GM21737 (cell line): Measurements from ENCODE around the gene ILRUN.
"Not testable (repeated sequence)": the region's sequence is repeated elsewhere in the genome, so short reads cannot be mapped to it uniquely, and the experiment has no call there.

Experiments used
- ATAC-seq: cut with Tn5 transposase; IDR thresholded peaks from one replicate; pipeline ENCODE4 v1.9.1; 2021; ENCODE audit warnings: mild to moderate bottlenecking, moderate library complexity; ENCODE audit not compliant: unreplicated experiment

ILRUN gene

GRCh38 chr6:34696739-34697543, at the start of gene ILRUN:
Gene ILRUN, minus strand, starts transcription at chr6:34696767. Its CDS starts 164 bp downstream, at chr6:34696603.
- peak; percentile 73 for ATAC-seq

- ATAC-seq, result no peak
These were observed 48.9 kb upstream of the ILRUN start for GRCh38 chr6:34745277-34746103.

- ATAC-seq, result not testable (repeated sequence)
These were observed 47.7 kb upstream of the ILRUN start for GRCh38 chr6:34744294-34744647.

DNA sequence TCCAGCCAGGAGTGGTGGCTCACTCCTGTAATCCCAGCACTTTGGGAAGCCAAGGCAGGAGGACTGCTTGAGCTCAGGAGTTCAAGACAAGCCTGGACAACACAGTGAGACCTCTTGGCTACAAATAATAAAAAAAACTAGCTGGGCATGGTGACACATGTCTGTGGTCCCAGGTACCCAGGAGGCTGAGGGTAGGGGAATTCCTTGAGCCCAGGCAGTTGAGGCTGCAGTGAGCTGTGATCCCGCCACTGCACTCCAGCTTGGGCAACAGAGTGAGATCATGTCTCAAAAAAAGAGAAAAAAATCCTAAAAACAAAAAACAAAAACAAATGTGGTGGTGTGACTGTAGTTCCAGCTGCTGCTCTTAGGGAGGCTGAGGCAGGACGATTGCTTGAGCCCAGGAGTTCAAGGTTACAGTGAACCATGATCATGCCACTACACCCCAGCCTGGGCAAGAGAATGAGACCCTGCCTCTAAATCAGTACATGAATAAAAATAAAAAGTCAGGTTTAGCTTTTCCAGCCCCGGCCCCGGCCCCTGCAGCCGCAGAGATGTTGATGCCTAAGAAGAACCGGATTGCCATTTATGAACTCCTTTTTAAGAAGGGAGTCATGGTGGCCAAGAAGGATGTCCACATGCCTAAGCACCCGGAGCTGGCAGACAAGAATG, 47.2 kb upstream of the ILRUN start:
- no peak for ATAC-seq

DNA sequence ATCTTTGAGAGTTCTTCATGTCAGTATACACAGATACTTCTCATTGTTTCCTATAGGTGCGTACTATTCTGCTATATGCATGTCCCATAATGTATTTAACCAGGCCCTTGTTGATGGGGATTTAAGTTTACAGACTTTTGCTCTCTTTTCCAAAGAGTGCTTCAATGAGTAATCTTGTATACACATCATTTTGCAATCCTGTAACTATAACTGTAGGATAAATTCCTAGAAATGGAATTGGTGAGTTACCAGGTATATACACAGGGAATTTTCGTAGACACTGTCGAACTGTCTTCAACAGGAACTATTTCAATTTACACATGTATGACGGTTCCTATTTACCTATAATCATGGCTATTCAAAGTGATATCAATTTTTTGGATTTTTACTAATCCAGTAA, 45.5 kb upstream of the ILRUN start:
- ATAC-seq, result no peak

DNA sequence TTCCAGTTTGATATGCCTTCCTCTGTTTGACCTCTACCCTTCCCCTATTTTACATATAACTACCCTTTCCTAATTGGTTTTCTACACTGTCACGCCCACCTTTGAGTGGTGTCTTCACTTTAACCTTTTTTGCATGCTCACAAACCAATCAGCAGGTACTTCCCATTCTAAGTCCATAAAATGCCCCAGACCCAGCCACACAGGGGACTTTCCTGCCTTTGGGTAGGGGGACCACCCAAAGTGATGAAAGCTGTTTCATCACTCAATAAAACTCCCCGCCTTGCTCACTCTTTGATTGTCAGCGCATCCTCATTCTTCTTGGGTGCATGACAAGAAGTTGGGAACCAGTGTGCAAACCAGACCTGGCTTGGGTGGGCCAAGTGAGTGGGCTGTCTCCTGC, 40.3 kb upstream of the ILRUN start:
- ATAC-seq, result no peak

- ATAC-seq, result no peak
These were observed 35.0 kb upstream of the ILRUN start for GRCh38 chr6:34731393-34732060.

DNA sequence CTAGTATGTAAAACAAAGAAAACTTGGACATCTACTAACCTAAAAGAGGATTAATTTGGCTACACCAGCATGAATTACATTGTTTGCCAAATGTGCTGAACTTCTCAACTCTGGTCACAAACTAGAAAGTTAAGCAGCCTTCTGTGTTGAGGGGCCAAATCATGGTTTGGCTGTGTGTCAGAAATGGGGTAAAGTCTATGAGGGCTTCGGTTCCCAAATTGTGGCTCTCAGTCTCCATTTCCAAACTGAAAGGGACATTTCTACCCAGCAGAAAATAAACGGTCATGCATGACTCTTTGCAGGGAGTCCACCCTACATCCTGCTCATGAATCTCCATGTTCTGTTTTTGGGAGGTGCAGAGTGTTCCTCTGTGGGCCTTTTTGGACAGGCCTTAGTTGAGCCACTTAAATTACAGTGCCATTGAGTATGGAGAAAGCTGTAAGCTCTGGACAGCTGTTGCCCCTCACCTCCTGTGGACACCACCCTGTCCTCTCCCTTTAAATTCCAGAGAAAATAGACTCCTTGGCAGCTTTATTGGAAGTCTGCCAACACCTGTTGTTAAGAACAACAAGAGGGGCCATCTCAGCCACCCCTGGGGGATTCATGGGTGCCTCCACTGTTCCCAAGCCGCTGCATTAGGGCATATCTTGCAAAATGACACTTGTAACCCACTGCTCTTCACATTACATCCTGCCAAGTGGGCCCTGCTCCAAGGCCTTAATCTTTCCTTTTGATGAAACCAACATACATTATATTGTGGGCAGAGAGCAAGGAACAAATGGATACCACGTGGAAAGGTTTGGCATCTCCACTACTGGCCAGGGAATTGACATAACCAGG, 33.3 kb upstream of the ILRUN start:
- no peak for ATAC-seq

DNA sequence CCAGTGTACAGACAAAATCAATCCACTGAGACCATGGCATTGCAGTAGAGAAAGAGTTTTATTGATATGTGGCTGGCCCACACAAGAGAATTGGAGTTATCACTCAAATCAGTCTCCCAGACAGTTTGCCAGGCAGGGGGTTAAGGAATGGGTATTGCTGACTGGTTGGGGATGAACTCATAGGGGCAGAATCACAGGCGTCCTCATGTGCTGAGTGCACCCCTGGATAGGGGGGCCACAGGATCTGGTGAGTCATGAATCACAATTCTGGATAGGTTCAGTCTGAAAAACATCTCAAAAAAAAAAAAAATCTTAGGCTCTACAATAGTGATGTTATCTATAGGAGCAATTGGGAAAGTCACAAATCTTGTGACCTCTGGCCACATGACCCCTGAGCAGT, 29.5 kb upstream of the ILRUN start:
- ATAC-seq, result no peak

- ATAC-seq, result no peak
These were observed 26.6 kb upstream of the ILRUN start for GRCh38 chr6:34723203-34723602.

DNA sequence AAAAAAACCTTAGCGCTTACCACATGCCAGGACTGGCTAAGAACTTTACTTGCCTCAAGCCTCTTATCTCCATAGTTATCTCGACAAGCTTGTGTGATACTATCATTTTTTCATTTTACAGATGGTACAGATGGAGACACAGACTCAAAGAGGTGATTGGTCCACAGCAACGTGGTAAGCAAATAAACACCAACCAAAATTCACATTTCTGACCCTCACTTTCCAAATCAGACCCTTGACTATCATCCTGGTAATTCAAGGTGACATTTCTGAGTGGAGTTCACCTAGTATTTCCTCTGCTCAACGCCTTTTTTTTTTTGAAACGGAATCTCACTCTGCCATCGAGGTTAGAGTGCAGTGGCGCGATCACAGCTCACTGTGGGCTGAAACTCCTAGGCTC, 25.9 kb upstream of the ILRUN start:
- ATAC-seq, result no peak

DNA sequence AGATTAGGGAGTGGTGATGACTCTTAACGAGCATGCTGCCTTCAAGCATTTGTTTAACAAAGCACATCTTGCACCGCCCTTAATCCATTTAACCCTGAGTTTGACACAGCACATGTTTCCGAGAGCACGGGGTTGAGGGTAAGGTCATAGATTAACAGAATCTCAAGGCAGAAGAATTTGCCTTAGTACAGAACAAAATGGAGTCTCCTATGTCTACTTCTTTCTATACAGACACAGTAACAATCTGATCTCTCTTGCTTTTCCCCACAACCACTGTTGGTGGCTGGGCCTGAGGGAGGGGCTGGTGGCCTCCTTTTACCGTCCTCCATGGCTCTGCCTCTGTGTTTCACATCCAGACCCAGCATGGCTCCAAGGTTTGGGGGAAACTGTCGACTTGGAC, 23.6 kb upstream of the ILRUN start:
- not testable (repeated sequence) for ATAC-seq

DNA sequence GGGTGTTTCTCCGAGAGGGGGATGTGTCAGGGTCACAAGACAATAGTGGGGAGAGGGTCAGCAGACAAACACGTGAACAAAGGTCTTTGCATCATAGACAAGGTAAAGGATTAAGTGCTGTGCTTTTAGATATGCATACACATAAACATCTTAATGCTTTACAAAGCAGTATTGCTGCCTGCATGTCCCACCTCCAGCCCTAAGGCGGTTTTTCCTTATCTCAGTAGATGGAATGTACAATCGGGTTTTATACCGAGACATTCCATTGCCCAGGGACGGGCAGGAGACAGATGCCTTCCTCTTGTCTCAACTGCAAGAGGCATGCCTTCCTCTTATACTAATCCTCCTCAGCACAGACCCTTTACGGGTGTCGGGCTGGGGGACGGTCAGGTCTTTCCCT, 23.1 kb upstream of the ILRUN start:
- not testable (repeated sequence) for ATAC-seq

- no peak for ATAC-seq
These were observed 22.4 kb upstream of the ILRUN start for GRCh38 chr6:34718976-34719375.

DNA sequence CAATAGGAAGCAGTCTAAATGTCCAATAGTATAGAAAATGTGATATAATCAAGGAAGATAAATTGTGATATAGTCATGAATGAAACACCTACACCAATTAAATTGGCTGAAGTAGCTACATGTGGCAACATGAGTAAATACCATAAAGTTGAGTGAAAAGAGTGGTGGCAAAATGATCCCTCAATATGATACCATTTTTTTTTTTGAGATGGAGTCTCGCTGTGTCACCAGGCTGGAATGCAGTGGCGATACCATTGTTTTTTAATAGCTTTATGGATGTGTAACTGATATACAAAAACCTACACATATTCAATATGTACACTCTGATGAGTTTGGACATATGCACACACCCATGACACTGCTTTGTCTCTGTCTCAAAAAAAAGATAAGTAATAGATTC, 20.9 kb upstream of the ILRUN start:
- ATAC-seq, result no peak

DNA sequence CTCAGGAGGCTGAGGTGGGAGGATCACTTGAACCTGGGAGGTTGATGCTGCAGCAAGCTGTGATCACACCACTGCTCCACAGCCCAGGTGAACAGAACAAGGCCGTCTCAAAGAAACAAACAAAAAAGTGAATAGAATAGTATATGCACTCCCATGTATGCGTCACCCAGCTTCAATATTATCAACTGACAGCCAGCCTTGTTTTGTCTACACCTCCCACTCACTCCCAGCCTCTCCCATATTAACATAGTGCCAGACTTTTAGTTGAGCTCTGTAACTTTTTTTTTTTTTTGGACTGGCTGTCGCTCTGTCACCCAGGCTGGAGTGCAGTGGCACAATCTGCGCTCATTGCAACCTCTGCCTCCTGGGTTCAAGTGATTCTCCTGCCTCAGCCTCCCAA, 18.1 kb upstream of the ILRUN start:
- no peak for ATAC-seq

DNA sequence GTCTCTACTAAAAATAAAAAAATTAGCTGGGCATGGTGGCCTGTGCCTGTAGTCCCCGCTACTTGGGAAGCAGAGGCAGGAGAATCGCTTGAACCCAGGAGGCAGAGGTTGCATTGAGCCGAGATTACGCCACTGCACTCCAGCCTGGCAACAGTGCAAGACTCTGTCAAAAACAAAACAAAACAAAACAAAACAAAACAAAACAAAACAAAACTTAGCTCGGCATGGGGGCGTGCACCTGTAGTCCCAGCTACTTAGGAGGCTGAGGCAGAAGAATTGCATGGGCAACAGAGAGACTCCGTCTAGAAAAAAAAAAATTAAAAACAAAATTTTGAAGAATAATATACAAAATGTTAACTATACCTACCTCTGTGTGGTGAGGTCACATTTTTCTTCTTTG, 16.3 kb upstream of the ILRUN start:
- ATAC-seq, result not testable (repeated sequence)

DNA sequence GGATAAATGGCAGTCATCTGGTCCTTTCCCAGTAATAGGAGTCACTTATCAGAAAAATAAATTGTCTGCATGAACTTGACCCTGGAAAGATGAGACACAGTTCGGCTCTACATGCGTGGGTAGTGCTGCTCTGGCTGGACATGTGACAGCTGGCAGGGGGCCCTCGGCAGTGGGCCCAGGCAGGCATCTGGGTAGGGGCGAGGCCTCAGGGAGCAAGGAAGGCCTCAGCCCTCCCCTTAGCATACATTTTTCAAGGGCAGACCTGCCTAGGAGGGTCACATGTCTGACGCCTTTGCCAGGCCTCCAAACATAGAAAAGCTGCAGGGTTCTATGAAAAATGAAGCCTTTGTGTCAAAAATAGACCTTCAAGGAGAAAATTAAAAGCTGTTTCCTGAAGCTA, 12.8 kb upstream of the ILRUN start:
- ATAC-seq, result no peak

DNA sequence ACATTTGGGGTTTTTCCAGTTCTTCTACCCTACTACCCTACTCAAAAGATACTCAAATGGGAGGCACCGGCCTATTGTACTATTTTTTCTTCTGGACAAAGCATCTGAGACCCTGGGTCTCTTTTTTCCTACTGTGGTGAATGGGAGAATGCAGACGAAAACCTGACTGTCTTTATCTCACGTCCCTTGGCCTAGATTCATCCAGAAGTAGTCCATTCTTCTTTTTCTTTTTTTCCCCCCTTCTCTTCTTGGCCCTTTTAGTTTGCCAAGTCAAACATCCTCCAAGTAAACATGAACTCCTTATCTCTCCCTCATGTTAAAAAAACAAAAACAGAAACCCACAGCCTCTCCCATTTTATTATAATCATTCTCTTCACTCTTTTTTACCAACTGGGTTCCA, 8.7 kb upstream of the ILRUN start:
- no peak for ATAC-seq

DNA sequence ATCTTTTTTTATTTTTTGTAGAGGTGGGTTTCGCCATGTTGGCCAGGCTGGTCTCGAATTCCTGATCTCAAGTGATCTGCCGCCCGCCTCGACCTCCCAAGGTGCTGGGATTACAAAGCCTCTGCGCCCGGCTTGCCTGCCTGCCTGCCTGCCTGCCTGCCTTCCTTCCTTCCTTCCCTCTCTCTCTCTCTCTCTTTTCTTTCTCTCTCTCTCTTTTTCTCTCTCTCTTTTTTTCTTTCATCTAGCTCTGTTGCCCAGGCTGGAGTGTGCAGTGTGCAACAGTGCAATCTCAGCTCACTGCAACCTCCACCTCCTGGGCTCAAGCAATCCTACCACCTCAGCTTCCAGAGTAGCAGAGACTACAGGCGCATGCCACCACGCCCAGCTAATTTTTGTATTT, 4.6 kb upstream of the ILRUN start:
- ATAC-seq, result no peak
